ENCODE measurements around the gene APBB1IP. TPM values are rescaled to one million over a fixed set of nuclear protein-coding genes. Genes with fewer than 3 reads are reported as not detected.

The APBB1IP gene, protein sequence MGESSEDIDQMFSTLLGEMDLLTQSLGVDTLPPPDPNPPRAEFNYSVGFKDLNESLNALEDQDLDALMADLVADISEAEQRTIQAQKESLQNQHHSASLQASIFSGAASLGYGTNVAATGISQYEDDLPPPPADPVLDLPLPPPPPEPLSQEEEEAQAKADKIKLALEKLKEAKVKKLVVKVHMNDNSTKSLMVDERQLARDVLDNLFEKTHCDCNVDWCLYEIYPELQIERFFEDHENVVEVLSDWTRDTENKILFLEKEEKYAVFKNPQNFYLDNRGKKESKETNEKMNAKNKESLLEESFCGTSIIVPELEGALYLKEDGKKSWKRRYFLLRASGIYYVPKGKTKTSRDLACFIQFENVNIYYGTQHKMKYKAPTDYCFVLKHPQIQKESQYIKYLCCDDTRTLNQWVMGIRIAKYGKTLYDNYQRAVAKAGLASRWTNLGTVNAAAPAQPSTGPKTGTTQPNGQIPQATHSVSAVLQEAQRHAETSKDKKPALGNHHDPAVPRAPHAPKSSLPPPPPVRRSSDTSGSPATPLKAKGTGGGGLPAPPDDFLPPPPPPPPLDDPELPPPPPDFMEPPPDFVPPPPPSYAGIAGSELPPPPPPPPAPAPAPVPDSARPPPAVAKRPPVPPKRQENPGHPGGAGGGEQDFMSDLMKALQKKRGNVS
- total RNA-seq: not detected in 2 replicates

DNA sequence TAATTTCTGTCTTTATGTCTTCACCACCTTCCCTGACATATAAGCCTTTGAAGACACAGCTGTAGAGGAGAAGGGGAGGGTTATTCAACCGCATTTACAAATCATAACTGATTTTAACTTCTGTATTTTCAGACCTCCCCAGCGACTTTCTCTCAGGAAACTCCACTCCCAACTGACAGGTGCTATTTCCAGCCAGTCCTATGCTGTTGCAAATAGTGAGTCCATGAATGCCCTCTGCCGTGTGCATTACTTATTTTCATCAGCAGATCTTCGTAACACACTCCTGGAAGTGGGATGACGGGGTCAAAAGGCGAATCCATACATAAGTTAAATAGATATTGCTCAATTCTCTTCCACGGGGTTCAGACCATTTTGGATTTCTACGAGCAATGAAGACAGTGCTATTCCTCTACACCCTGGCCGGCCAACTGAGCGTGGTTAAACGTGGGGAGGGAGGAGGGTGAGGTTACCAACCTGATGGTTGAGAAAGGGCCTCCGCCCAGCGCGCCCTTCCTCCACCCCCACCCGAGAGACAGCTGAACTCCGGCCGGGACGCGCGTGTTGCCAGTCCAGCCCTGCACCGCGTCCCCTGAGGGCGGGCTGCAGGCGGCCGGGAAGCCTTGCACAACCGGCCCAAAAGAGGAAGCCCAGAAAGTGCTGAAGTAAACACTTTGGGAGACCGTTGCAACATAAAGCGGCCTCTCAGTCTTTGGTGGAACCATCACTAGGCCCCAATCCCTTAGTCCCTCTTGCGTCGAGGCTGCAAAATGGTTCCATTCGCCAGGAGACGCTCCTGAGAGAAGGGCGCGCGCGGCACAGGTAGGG is at the start of gene APBB1IP:
APBB1IP (plus strand) TSS at position 705 of the 825 bp plus-strand sequence. CDS start 53,986 bp downstream, outside the sequence.

Other genes with a start within 250 kb of the APBB1IP start
- not detected in 2 replicates for gene GAD2, start 221.6 kb upstream of the APBB1IP start, total RNA-seq